ENCODE measurements around the gene CCDC102A. TPM values are rescaled to one million over a fixed set of nuclear protein-coding genes. Genes with fewer than 3 reads are reported as not detected.

Gene CCDC102A
- total RNA-seq, 1 experiment from 2014 or later, result 5.2 TPM

GRCh38 chr16:57566436-57566835 is 30.1 kb upstream of the CCDC102A start:
- H3K27ac Mint-ChIP-seq, result no peak overlapping the region
- peaks cover 24% of the 10 kb centered on the region for H3K9me3 Mint-ChIP-seq
- no peak overlapping the region for H3K4me3 Mint-ChIP-seq
- ATAC-seq (no peak), DNase-seq (ENCODE audit: low spot score) (no peak)
- CTCF ChIA-PET, result interaction anchor here (0.8 kb wide), 1 partner anchor 10 kb away, joined by 3 read pairs; no protein-coding TSS in a partner anchor
- peaks cover 32% of the 10 kb centered on the region for H3K36me3 Mint-ChIP-seq
- H3K27me3 Mint-ChIP-seq (ENCODE audit: low read depth), result peaks cover 6% of the 10 kb centered on the region
- TF ChIP-seq ZBTB21 (CRISPR knock-in tag; IDR thresholded peaks at IDR 0.05; ENCODE audit: borderline replicate concordance), result no peak
- no peak for TF ChIP-seq ZNF263 (CRISPR knock-in tag; IDR thresholded peaks at IDR 0.05; ENCODE audit: low read depth)
- TF ChIP-seq, protein P1, sequence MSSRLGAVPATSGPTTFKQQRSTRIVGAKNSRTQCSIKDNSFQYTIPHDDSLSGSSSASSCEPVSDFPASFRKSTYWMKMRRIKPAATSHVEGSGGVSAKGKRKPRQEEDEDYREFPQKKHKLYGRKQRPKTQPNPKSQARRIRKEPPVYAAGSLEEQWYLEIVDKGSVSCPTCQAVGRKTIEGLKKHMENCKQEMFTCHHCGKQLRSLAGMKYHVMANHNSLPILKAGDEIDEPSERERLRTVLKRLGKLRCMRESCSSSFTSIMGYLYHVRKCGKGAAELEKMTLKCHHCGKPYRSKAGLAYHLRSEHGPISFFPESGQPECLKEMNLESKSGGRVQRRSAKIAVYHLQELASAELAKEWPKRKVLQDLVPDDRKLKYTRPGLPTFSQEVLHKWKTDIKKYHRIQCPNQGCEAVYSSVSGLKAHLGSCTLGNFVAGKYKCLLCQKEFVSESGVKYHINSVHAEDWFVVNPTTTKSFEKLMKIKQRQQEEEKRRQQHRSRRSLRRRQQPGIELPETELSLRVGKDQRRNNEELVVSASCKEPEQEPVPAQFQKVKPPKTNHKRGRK (CRISPR knock-in tag; IDR thresholded peaks at IDR 0.05; ENCODE audit: borderline replicate concordance), result no peak
- TF ChIP-seq FOXP1 (CRISPR knock-in tag; IDR thresholded peaks at IDR 0.05; ENCODE audit: borderline replicate concordance), result no peak
- TF ChIP-seq CREM (CRISPR knock-in tag; IDR thresholded peaks at IDR 0.05), result no peak
- TF ChIP-seq, protein P2, sequence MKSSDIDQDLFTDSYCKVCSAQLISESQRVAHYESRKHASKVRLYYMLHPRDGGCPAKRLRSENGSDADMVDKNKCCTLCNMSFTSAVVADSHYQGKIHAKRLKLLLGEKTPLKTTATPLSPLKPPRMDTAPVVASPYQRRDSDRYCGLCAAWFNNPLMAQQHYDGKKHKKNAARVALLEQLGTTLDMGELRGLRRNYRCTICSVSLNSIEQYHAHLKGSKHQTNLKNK (CRISPR knock-in tag; IDR thresholded peaks at IDR 0.05), result no peak
- TF ChIP-seq ZNF425 (CRISPR knock-in tag; conservative IDR thresholded peaks at IDR 0.05), result no peak
- TF ChIP-seq MXD4 (CRISPR knock-in tag; IDR thresholded peaks at IDR 0.05; ENCODE audit: borderline replicate concordance), result no peak
- TF ChIP-seq GRHL2 (CRISPR knock-in tag; IDR thresholded peaks at IDR 0.05; ENCODE audit: insufficient replicate concordance, severe bottlenecking), result no peak
- POLR2A ChIA-PET, result no interaction called here
- no peaks in the 10 kb centered on the region for H3K4me1 Mint-ChIP-seq

GRCh38 chr16:57565461-57565860 is 29.1 kb upstream of the CCDC102A start:
- no peak overlapping the region for H3K27ac Mint-ChIP-seq
- no peak for DNase-seq (ENCODE audit: low spot score)
- ChIA-PET CTCF (interaction anchor here (1.3 kb wide), 1 partner anchor 11 kb away, joined by 5 read pairs; no protein-coding TSS in a partner anchor), POLR2A (no interaction called here)
- TF ChIP-seq ZNF317 (CRISPR knock-in tag; IDR thresholded peaks at IDR 0.05; ENCODE audit: borderline replicate concordance, low read depth) (no peak), SMAD3 (CRISPR knock-in tag; IDR thresholded peaks at IDR 0.05; ENCODE audit: borderline replicate concordance) (no peak), ZNF532 (CRISPR knock-in tag; IDR thresholded peaks at IDR 0.05; ENCODE audit: borderline replicate concordance) (no peak), NR3C1 (CRISPR knock-in tag; conservative IDR thresholded peaks at IDR 0.05; ENCODE audit: low read depth) (no peak)
- TF ChIP-seq, protein P3, sequence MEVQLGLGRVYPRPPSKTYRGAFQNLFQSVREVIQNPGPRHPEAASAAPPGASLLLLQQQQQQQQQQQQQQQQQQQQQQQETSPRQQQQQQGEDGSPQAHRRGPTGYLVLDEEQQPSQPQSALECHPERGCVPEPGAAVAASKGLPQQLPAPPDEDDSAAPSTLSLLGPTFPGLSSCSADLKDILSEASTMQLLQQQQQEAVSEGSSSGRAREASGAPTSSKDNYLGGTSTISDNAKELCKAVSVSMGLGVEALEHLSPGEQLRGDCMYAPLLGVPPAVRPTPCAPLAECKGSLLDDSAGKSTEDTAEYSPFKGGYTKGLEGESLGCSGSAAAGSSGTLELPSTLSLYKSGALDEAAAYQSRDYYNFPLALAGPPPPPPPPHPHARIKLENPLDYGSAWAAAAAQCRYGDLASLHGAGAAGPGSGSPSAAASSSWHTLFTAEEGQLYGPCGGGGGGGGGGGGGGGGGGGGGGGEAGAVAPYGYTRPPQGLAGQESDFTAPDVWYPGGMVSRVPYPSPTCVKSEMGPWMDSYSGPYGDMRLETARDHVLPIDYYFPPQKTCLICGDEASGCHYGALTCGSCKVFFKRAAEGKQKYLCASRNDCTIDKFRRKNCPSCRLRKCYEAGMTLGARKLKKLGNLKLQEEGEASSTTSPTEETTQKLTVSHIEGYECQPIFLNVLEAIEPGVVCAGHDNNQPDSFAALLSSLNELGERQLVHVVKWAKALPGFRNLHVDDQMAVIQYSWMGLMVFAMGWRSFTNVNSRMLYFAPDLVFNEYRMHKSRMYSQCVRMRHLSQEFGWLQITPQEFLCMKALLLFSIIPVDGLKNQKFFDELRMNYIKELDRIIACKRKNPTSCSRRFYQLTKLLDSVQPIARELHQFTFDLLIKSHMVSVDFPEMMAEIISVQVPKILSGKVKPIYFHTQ (CRISPR knock-in tag; IDR thresholded peaks at IDR 0.05), result no peak
- H3K27me3 Mint-ChIP-seq (ENCODE audit: low read depth), result peaks cover 14% of the 10 kb centered on the region
- H3K36me3 Mint-ChIP-seq, result peaks cover 37% of the 10 kb centered on the region
- H3K4me1 Mint-ChIP-seq, result no peaks in the 10 kb centered on the region
- peaks cover 31% of the 10 kb centered on the region for H3K9me3 Mint-ChIP-seq
- H3K4me3 Mint-ChIP-seq, result no peak overlapping the region
- ATAC-seq, result no peak

All from WTC11 (cell line).